ENCODE results near the gene TM4SF1.
"Not testable (repeated sequence)": the region's sequence is repeated elsewhere in the genome, so short reads cannot be mapped to it uniquely, and the experiment has no call there.

Gene TM4SF1

DNA sequence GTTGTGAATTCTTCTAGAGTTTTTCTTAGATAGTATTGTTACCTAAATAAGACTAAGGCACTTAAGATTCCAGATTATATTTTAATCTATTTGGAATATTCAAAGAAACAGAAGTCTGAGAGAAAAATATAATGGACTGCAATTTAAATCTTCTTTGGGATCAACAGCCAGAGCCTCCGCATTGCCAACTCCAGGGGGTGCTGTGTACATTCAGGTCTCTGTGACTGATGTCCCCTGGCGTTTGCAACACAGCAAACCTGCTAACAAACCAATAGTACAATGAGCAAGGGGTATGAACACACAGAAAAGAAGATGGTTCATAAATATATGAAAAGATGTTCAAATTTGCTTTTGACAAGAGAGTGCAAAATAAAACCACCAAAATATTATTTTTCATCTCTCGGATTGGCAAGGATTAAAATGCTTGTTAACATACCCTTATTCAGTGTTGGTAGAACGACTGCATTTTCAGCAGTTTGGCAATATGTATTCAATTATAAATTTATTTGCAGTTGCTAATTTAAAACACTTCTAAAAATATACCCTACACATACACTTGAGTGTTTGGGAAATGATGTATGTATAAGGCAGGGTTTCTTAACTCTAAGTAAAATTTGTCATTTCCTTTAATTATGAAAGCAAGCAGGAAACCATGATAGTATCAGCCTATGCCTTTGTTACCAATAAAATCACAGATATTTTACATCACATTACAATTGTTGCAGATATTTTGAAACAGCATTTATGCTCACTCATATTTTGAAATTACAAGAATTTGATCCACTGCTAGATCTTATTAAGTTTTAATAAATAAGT lies 16.1 kb upstream of the TM4SF1 start:
- FAIRE-seq: peak; percentile 97

DNA sequence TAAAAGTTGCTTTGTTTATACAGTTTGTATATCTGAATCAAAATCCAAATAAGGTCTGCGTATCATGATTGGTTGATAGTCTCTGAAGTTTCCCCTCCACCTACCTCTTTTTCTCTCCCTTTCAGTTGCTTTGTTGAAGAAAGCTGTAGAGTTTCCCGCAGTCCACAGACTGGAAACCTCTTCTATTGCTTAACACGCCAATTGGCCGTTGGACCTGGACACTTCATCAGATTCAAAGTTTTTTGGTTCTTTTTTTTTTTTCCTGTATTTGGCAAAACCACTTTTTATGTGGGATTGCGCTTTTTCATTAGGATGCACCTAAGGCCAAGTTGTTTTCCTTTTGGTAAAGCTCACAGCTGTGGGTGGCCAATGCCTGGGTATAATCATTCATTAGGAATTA lies 14.5 kb upstream of the TM4SF1 start:
- peak; percentile 65 for FAIRE-seq

DNA sequence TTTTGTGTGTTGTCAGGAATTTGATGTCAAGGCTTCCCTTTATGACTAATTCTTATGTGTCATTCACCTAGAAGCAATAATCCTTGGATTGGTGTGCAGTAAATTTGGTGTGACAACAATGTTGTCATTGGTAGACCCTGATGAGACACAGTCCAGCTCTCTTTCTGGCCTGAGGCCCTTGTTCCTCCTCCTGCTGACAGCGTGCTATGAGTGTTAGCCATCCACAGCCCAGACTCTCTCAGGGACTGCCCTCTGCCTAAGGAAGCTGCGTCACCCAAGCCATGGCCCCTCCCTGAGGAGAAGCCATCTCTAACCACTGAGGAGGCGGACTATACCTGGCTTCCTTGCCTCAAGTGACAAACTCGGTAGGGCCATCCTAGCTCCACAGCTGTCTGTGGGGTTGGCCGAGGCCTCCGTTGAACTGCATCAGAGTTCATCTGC lies 13.3 kb upstream of the TM4SF1 start:
- FAIRE-seq: no peak

DNA sequence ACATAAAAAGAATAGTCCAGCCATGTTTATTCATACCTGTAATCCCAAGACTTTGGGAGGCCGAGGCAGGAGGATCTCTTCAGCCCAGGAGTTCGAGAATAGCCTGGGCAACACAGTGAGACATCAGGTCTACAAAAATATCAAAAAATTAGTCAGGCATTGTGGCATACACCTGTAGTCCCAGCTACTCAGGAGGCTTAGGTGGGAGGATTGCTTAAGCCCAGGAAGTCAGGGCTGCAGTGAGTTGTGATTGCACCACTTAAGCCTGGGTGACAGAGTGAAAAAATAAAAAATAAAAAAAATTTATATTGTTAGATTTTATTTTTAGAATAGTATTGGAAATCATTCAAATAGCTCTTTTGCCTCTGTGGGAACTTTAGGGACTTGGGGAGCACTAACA lies 12.8 kb upstream of the TM4SF1 start:
- FAIRE-seq: no peak

- no peak for FAIRE-seq
These were observed 11.3 kb upstream of the TM4SF1 start for GRCh38 chr3:149388531-149389417.

GRCh38 chr3:149388001-149388440 lies 10.6 kb upstream of the TM4SF1 start:
- FAIRE-seq: no peak

DNA sequence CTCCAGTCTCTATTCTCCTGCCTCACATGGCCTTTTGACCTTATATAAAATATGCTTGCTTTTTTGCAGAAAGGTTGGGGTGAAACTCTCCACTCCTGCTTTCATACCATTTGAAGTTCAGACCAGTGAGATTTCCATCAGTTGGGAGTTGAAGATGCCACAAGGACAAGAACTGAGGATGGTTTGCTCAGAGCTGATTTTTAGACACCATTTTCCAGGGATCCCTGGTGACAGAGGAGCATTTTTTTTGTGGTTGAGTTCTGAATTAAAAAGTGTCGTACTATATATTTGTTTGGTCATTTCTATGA lies 8.8 kb upstream of the TM4SF1 start:
- FAIRE-seq: no peak

GRCh38 chr3:149385617-149386298 lies 8.3 kb upstream of the TM4SF1 start:
- FAIRE-seq: peak; percentile 99

DNA sequence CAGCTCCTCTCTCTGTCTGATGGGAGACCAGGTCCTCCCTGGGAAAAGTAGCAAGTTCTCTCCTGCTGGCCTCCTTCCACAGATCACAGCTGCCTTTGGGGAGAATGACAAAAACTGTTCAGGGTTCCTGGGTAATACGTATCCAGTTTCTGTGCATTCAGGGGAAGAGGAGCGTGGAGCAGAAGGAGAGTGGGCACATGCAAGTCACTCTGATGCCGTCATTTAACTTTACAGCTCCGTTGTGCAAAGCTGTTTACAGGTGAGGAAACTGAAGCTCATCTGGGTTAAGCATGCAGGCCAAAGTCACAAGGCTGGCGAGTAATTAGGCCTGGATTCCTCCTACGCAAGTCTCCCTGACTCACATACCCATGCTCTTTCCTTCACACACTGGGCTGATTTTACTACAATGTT lies 7.5 kb upstream of the TM4SF1 start:
- no peak for FAIRE-seq

- FAIRE-seq: no peak
These were observed 6.7 kb upstream of the TM4SF1 start for GRCh38 chr3:149384167-149384566.

GRCh38 chr3:149383703-149384102 lies 6.3 kb upstream of the TM4SF1 start:
- FAIRE-seq: no peak

- no peak for FAIRE-seq
These were observed 5.1 kb upstream of the TM4SF1 start for GRCh38 chr3:149382518-149382917.

DNA sequence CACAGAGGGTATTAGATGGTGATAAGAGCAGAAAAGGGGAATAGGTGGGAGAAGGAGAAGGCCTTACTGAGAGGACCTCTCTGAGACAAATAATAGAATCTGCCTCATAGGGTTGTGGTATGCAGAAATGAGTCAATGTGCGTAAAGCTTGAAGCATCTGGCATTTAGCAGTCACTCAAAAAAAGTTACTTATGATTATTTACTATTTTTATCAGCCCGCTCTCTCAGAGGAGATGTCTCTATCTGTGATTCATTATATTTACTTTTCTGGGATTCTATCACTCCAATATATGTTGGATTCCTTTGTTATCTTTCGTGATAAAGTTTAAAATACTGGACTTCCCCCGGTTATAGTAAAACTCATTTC lies 4.6 kb upstream of the TM4SF1 start:
- FAIRE-seq: no peak

DNA sequence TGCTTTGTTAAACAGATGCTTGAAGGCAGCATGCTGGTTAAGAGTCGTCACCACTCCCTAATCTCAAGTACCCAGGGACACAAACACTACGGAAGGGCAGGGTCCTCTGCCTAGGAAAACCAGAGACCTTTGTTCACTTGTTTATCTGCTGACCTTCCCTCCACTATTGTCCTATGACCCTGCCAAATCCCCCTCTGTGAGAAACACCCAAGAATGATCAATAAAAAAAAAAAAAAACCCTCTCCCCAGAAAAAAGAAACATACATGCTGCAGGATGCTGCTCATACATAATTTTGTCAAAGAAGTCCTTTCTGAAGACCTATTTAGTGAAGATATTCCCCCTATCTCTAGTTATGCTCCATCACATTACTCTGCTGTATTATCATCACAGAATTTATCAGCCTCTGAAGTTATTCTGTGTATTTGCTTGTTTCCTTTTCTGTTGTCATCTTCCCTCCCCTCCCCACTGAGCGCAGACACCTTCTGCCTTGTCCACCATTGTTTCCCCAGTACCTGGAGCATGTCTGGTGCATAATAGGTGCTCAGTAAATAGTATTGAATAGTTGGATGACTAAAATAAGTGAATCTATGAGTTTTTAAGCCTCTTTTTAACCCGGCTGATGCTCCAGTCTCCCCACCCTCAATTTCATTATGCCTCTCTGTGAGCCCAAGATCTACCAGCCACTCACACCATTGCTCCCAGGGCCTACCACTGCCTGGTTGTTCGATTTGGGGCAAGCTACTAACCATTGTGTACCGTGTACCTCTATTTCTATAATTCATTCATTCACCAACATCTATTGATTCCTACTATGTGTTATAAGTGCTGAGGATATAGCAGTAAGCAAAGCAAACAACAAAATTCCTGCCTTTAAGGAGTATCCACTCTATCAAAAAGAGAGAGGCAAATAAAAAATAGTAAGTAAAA lies 4.0 kb upstream of the TM4SF1 start:
- FAIRE-seq: no peak

- not testable (repeated sequence) for FAIRE-seq
These were observed 2.8 kb upstream of the TM4SF1 start for GRCh38 chr3:149380220-149380619.

GRCh38 chr3:149378478-149379309 lies 1.2 kb upstream of the TM4SF1 start:
- FAIRE-seq: no peak

DNA sequence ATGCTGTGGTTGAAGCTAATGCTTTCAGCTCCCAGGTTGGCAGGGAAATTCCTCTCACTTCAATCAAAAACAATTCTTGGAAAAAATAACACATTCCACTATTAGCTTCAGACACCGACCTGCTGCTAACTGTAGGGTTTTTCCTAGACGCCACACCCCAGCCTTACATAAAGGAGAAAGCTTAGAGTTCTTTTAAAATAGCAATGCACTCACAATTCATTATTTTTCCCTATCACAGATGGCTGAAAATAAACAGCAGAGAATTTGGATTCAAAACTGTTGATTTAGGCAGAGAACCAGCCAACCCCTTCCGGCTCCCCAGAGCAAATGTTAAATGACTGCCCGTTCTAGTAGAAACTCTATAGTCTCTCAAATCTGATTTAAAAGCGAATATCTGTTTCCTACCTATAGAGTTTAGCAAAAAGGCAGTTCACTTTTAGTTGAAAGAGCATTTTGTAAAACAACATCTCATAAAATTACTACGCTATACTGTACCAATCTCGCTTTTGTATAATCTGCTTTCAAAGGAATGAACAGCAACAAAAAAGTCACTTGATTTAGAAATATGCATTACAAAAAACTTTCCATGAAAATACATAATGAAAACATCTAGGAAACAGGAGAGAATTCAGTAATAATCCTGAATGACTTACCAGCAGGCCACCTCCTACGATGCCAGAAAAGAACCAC lies 586 bp downstream of the TM4SF1 start:
- FAIRE-seq: no peak

- no peak for FAIRE-seq
These were observed 1.8 kb downstream of the TM4SF1 start for GRCh38 chr3:149375501-149376196.

DNA sequence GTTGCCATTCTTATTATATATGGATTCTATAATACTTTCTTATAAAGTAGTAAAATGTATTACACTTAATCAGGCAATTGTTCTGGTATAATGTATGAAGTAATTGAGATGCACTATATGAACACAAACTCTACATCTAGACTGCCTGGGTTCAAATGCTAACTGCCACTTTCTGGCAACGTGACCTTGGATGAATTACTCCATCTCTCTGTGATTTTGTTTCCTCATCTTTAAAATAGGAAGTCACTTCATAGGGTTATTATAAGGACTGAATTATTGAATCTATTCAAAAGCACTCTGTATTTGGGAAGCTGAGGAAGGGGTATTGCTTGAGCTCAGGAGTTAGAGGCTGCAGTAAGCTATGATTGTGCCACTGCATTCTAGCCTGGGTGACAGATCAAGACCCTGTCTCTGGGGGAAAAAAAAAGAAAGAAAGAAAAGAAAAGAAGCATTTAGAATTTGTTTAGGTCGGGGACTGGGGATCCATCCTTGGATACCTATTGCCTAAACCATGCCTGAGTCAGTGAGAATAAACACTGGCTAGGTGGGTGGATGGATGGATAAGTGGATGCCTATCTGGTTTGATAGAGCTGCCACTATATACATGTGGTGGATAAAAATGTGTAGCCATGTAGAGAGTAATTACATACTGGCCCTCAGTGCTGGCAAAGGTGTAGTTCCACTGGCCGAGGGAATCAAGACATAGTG lies 2.5 kb downstream of the TM4SF1 start:
- FAIRE-seq: no peak

GRCh38 chr3:149374391-149374790 lies 3.1 kb downstream of the TM4SF1 start:
- peak; percentile 51 for FAIRE-seq
